ENCODE measurements around the gene RNFT1.
"Not testable (repeated sequence)": the region's sequence is repeated elsewhere in the genome, so short reads cannot be mapped to it uniquely, and the experiment has no call there.

The RNFT1 gene, protein sequence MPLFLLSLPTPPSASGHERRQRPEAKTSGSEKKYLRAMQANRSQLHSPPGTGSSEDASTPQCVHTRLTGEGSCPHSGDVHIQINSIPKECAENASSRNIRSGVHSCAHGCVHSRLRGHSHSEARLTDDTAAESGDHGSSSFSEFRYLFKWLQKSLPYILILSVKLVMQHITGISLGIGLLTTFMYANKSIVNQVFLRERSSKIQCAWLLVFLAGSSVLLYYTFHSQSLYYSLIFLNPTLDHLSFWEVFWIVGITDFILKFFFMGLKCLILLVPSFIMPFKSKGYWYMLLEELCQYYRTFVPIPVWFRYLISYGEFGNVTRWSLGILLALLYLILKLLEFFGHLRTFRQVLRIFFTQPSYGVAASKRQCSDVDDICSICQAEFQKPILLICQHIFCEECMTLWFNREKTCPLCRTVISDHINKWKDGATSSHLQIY

GRCh38 chr17:59964482-59965328 is at the start of gene RNFT1:
TSS of gene RNFT1 (minus strand) at chr17:59964740. CDS start at chr17:59964663, 77 bp downstream.
- peak; percentile 92 for DNase-seq

GRCh38 chr17:60009326-60009725 is 44.8 kb upstream of the RNFT1 start:
- not testable (repeated sequence) for DNase-seq

GRCh38 chr17:60008377-60008776 is 43.8 kb upstream of the RNFT1 start:
- not testable (repeated sequence) for DNase-seq

- DNase-seq = no peak
These were observed 41.6 kb upstream of the RNFT1 start for GRCh38 chr17:60006160-60006559.

GRCh38 chr17:60004561-60004960 is 40.0 kb upstream of the RNFT1 start:
- DNase-seq = not testable (repeated sequence)

DNA sequence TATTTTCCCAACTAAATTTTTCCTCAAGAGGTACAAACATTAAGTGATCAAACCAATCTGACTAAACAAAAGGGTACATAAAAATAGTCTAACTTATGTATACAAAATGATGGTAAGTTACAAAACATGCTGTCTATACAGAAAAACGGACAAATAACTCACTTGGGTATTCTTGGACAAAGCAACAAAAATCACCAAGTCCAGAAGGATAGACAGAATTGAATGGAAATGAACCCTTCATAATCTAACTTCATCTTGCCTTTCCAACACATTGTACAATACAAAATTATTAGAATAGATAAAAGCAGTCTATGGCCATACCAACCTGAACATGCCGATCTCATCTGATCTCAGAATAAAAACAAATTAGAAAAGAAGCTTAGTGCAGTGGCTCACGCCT is 37.9 kb upstream of the RNFT1 start:
- not testable (repeated sequence) for DNase-seq

GRCh38 chr17:59996608-59997007 is 32.1 kb upstream of the RNFT1 start:
- DNase-seq = not testable (repeated sequence)

GRCh38 chr17:59975166-59975565 is 10.6 kb upstream of the RNFT1 start:
- DNase-seq = not testable (repeated sequence)

DNA sequence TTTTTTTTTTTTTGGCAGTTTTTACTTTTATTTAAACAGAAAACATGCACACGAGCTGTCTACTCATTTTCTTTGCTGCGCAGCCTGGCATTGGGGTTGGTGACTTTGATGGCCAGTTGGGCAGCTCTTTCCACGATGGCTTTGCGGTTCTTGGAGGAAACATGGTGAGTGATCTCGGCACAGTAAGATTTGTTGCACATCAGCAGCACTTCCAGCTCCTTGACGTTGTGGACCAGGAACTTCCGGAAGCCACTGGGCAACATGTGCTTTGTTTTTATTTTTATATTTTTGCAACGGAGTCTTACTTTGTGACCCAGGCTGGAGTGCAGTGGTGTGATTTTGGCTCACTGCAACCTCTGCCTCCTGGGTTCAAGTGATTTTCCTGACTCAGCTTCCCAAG is 8.9 kb upstream of the RNFT1 start:
- not testable (repeated sequence) for DNase-seq

GRCh38 chr17:59972778-59973177 is 8.2 kb upstream of the RNFT1 start:
- no peak for DNase-seq

- not testable (repeated sequence) for DNase-seq
These were observed 7.2 kb upstream of the RNFT1 start for GRCh38 chr17:59971771-59972170.

- DNase-seq = peak; percentile 41
These were observed 630 bp downstream of the RNFT1 start for GRCh38 chr17:59963738-59964481.

GRCh38 chr17:59962739-59963318 is 1.7 kb downstream of the RNFT1 start:
- no peak for DNase-seq

DNA sequence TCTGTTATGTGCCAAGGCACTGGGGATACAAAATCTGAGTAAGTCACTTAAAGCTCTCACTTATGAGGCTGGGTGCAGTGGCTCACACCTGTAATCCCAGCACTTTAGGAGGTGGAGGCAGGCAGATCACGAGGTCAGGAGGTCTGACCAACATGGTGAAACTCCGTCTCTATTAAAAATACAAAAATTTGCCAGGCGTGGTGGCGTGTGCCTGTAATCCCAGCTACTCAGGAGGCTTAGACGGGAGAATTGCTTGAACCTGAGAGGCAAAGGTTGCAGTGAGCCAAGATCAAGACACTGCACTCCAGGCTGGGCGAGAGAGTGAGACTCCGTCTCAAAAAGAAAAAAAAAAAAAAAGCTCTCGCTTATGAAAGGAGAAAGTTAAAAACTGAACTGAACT is 5.0 kb downstream of the RNFT1 start:
- not testable (repeated sequence) for DNase-seq

- no peak for DNase-seq
These were observed 9.7 kb downstream of the RNFT1 start for GRCh38 chr17:59954856-59955255.

DNA sequence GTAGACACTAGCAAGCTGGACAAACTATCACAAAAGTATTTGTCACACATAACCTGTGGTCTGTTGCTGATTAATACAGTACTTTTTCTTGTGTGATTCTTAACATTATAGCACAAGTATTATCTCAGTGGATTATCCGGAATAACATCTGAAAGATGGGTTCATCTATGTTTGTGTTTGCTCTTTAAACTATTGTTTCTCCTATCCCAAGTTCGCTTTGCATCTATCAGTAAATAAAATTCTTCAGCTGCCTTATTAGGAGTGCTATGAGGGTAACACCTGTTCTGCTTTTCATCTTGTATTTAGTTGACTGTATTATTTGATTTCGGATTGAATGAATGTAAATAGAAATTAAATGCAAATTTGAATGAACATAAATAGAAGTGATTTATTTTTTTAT is 14.5 kb downstream of the RNFT1 start:
- DNase-seq = no peak

DNA sequence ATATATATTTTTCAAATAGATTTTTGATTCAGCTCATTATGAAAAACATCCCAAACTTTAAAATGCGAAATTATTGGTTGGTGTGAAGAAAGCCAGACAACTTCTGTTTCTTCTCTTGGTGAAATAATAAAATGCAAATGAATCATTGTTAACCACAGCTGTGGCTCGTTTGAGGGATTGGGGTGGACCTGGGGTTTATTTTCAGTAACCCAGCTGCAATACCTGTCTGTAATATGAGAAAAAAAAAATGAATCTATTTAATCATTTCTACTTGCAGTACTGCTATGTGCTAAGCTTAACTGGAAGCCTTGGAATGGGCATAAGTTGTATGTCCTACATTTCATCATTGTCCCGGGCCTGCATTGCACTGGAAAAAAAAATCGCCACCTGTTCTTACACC is 17.2 kb downstream of the RNFT1 start:
- DNase-seq = not testable (repeated sequence)

- DNase-seq = not testable (repeated sequence)
These were observed 18.1 kb downstream of the RNFT1 start for GRCh38 chr17:59946433-59946832.

GRCh38 chr17:59941131-59941530 is 23.4 kb downstream of the RNFT1 start:
- DNase-seq = no peak

- not testable (repeated sequence) for DNase-seq
These were observed 23.8 kb downstream of the RNFT1 start for GRCh38 chr17:59940697-59941096.

- not testable (repeated sequence) for DNase-seq
These were observed 31.2 kb downstream of the RNFT1 start for GRCh38 chr17:59933317-59933716.

GRCh38 chr17:59930768-59931167 is 33.8 kb downstream of the RNFT1 start:
- not testable (repeated sequence) for DNase-seq

GRCh38 chr17:59930121-59930520 is 34.4 kb downstream of the RNFT1 start:
- DNase-seq = not testable (repeated sequence)
